Brain microvascular endothelial cell (primary cell): ENCODE results near the gene HES4.

Source experiments
- DNase-seq: peaks from one replicate; pipeline ENCODE4 v3.0.0-alpha.2; 2020
- H3K27ac ChIP-seq: fragments of 250-450 bp; sonication (Bioruptor Pico); 2 replicates; pipeline ENCODE4 v1.5.1; 2020; ENCODE audit warnings: mild to moderate bottlenecking, moderate library complexity
- H3K27me3 ChIP-seq: fragments of 250-450 bp; sonication (Bioruptor Pico); replicated peaks from 2 replicates; pipeline ENCODE4 v1.5.1; 2020; ENCODE audit warnings: mild to moderate bottlenecking
- H3K36me3 ChIP-seq: fragments of 250-450 bp; sonication (Bioruptor Pico); replicated peaks from 2 replicates; pipeline ENCODE4 v1.5.1; 2020; ENCODE audit warnings: mild to moderate bottlenecking
- H3K4me3 ChIP-seq: 2 replicates; pipeline ENCODE4 v1.5.1; 2011; ENCODE audit warnings: low read depth, mild to moderate bottlenecking, control low read depth, low read length, moderate library complexity
- in situ Hi-C: cut with HindIII; loops from 2 replicates; pipeline ENCODE4 v1.10.0; 2017; ENCODE audit warnings: low sequenced_read_pairs, low pct_ligation_motif_present
- TF ChIP-seq, protein P1 (sequence below): IDR thresholded peaks from 2 replicates; pipeline ENCODE4 v1.5.1; 2011; ENCODE audit warnings: low read depth, mild to moderate bottlenecking, moderate library complexity, low read length, control low read depth, inconsistent platforms; ENCODE audit errors: missing control alignments

Gene HES4

DNA sequence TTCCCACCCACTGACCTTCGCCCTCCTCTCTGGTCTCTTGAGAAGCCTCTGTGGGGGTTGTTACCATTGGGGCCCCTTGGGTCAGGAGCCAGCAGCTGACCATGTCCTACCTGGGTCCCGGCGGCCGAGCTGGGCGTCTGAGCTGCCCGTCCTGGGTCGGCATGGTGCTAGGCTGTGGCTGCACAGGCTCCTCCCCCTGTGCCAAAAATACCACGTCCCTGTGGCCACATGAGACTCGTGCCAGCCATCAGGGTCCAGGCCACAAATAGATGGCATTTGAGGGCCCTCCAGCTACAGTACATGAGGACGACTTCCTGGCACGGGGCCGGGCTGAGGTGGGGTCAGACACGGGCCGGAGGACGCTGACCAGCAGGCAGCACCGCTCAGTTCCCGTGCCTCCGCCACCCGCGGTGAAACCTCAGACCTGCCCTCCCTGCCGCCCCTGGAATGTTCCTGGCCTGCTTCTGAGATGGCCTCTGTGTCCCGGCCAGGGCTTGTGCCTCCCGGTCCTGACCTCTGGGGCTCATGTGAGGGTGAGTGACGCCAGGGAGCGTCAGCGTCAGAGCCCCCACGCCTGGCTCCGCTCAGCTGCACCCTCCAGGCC is 17.8 kb downstream of the HES4 start, which contains the start of gene PERM1:
Gene PERM1 (minus strand): TSS at position 139 of the 604 bp plus-strand sequence. CDS start 1,064 bp downstream, outside the sequence.
- Histone ChIP-seq H3K27ac (no peak within 1 kb of the TSS), H3K36me3 (no peaks in the 10 kb centered on the region), H3K4me3 (no peak within 1 kb of the TSS), H3K27me3 (peaks cover 3% of the 10 kb centered on the region)
- no peak for DNase-seq
- in situ Hi-C loops = no loop called here
- TF ChIP-seq, protein P1, sequence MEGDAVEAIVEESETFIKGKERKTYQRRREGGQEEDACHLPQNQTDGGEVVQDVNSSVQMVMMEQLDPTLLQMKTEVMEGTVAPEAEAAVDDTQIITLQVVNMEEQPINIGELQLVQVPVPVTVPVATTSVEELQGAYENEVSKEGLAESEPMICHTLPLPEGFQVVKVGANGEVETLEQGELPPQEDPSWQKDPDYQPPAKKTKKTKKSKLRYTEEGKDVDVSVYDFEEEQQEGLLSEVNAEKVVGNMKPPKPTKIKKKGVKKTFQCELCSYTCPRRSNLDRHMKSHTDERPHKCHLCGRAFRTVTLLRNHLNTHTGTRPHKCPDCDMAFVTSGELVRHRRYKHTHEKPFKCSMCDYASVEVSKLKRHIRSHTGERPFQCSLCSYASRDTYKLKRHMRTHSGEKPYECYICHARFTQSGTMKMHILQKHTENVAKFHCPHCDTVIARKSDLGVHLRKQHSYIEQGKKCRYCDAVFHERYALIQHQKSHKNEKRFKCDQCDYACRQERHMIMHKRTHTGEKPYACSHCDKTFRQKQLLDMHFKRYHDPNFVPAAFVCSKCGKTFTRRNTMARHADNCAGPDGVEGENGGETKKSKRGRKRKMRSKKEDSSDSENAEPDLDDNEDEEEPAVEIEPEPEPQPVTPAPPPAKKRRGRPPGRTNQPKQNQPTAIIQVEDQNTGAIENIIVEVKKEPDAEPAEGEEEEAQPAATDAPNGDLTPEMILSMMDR = no peak

DNA sequence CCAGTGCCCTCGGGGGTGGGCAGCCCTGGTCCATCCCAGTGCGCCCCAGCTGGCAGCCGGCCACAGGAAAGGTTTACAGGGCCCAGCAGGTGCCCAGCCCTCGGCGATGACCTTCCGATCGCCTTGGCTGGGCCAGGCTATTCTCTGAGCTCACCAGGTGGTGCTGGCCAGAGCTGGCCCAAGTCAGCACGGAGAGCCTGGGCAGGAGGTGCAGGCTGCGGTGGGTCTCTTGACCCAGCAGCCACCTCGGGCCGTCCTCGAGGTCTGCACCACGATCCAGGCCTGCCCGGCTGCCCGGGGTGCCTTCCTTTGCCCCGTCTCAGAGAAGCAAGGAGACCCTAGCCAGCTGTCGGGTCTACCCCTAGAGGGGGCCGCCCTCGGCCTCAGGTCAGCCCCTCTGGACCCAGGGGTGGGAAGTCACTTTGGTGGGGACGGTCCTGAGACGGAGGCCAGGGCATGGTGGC is 18.4 kb downstream of the HES4 start:
- Histone ChIP-seq H3K27me3 (peaks cover 3% of the 10 kb centered on the region), H3K4me3 (no peak overlapping the region), H3K27ac (no peak overlapping the region), H3K36me3 (no peaks in the 10 kb centered on the region)
- in situ Hi-C loops = no loop called here
- DNase-seq = no peak
- TF ChIP-seq, protein P1 = no peak

DNA sequence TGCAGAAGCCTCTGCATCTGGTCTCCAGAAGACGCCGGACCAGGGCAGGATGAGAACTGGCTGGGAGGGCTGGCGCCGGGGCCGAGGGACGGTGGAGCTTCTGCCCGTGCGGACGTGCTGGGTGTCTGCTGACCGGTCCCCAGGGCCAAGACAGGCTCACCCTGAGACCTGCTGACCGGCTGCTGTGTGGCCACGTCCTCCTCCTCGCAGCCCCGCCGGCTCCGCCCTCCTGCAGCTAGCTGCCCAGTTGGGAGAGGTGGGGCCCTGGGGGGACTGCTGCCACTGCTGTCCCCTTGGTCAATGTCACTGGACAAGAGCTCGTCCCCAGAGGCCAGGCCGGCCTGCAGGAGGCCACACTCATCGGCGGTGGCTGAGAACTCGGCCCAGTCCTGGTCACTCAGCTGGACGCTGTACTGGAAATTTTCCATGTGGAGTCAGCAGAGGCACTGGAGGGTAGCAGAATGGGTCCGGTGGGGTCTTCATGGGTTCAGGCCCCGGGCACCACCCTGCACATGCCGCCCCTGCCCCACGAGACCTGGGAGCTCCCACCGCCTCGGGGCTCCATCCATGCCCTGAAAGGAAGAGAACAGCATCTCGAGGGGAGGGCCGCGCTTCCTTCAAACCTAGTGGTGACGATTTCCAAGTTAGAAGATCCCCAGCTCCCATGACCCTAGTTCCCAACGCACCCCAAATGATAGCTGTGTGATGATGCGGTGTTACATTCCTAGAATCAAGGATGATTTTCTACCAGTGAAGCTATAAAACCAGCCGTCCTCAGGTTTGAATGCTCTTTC is 19.1 kb downstream of the HES4 start:
- TF ChIP-seq, protein P1 = no peak
- in situ Hi-C loops = no loop called here
- H3K27ac ChIP-seq = no peak overlapping the region
- H3K4me3 ChIP-seq = no peak overlapping the region
- H3K27me3 ChIP-seq = peaks cover 3% of the 10 kb centered on the region
- H3K36me3 ChIP-seq = no peaks in the 10 kb centered on the region
- DNase-seq = no peak

DNA sequence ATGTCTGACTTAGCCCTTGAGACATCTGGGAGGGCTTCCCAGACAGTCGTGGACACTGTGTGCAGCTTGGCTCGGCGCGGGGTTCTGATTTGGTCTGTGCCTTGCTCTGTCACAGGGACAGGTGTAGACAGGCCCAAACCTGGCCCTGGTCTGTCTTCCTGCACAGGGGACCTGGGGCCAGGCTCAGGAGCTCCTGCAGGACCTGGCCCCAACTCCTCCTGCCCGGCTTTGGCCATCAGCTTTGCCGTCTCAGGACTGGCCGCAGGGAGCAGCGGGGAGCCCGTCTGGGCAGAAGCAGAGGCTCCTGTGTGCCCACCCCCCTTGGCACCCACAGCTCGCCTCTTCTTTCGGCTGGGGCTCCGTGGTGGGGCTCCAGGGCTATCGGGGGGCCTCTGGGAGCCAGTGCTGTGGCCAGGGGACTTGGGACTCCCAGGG is 19.7 kb downstream of the HES4 start:
- no peak overlapping the region for H3K4me3 ChIP-seq
- no peak for DNase-seq
- H3K27ac ChIP-seq = no peak overlapping the region
- TF ChIP-seq, protein P1 = no peak
- in situ Hi-C loops = no loop called here
- no peaks in the 10 kb centered on the region for H3K36me3 ChIP-seq
- peaks cover 3% of the 10 kb centered on the region for H3K27me3 ChIP-seq

DNA sequence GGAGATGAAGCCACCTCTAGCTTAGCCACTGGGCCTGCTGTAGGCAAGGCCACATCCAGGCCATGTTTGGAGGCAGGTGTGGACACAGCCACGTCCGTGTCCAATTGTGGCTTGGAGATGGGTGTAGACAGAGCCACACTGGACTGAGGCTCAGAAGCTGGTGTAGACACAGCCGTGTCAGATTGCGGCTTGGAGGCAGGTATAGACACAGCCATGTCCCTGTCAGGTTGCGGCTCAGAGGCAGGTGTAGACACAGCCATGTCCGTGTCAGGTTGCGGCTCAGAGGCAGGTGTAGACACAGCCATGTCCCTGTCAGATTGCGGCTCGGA is 20.2 kb downstream of the HES4 start:
- Histone ChIP-seq H3K27me3 (peaks cover 3% of the 10 kb centered on the region), H3K27ac (no peak overlapping the region), H3K4me3 (no peak overlapping the region), H3K36me3 (no peaks in the 10 kb centered on the region)
- in situ Hi-C loops = no loop called here
- no peak for DNase-seq
- TF ChIP-seq, protein P1 = no peak
